Ovary (tissue), 9 donors: ENCODE results near the gene MIOS. TPM values are rescaled to one million over a fixed set of nuclear protein-coding genes. Genes with fewer than 3 reads are reported as not detected.

ENCODE experiments used
- DNase-seq, 5 donors: peaks; one replicate each; pipeline ENCODE4 v3.0.0-alpha.2; 2019 to 2020
- H3K27ac ChIP-seq, 2 donors: fragments of 200-600 bp; one replicate each; pipeline versions ENCODE4 v1.5.1 to v1.8.0; 2019 to 2022
- H3K27me3 ChIP-seq: fragments of 200-600 bp; one replicate; pipeline ENCODE4 v1.8.0; 2022
- H3K36me3 ChIP-seq: fragments of 200-600 bp; sonication (generic); one replicate; pipeline ENCODE4 v1.5.1; 2019
- H3K4me1 ChIP-seq: one replicate; pipeline ENCODE4 v1.8.1; 2013; ENCODE audit warnings: mild to moderate bottlenecking, moderate library complexity; ENCODE audit not compliant: insufficient read depth
- H3K4me3 ChIP-seq: fragments of 200-600 bp; sonication (generic); one replicate; pipeline ENCODE4 v1.5.1; 2017
- H3K9me3 ChIP-seq, 2 donors: fragments of 200-600 bp in 1 of 2; sonication (generic) in 1 of 2; one replicate each; pipeline versions ENCODE4 v1.5.1 to v1.8.1; 2013 to 2019; ENCODE audit warnings: mild to moderate bottlenecking in 1 of 2, moderate library complexity in 1 of 2
- CTCF ChIP-seq, 3 donors: fragments of 450-650 bp in 2 of 3; fragments of 200-600 bp in 1 of 3; IDR thresholded peaks; one replicate each; pipeline versions ENCODE4 v1.5.1 to v1.8.0; 2016 to 2022; ENCODE audit warnings: antibody characterized with exemption in 3 of 3, mild to moderate bottlenecking in 1 of 3
- EP300 ChIP-seq: sonication (generic); formaldehyde crosslinking; IDR thresholded peaks from one replicate; pipeline ENCODE4 v1.6.1; 2017; ENCODE audit warnings: antibody characterized with exemption
- POLR2A ChIP-seq: fragments of 450-650 bp; IDR thresholded peaks from one replicate; pipeline ENCODE4 v1.6.1; 2017; ENCODE audit warnings: antibody characterized with exemption, mild to moderate bottlenecking, moderate library complexity
- WGBS, 3 donors: extraction: QIAGEN DNeasy Blood & Tissue Kit in 1 of 3; methylation state at CpG; one replicate each; pipeline versions ENCODE4 v1.1.5 to v1.1.7; 2013 to 2017; 5-methylcytosine and 5-hydroxymethylcytosine counted together
- intact Hi-C, 4 donors: fragments of 100-400 bp; cut with DNase I; formaldehyde crosslinking; loops; one replicate each; pipeline versions ENCODE4 v1.11.0 to v1.15.1; 2022 to 2023
- polyA plus RNA-seq, 2 donors: library from polyadenylated mRNA; stranded (reverse); fragments of 200-250 nt in 1 of 2; fragments of 350-450 nt in 1 of 2; fragmentation: Illumina TruSeq in 1 of 2; extraction: RNeasy Lipid Tissue Mini Kit (QIAGEN cat#74804) in 1 of 2; gene quantifications; one replicate each; pipeline ENCODE4 v1.2.3, GENCODE V29; 2013 to 2014
- total RNA-seq, 7 donors: library from RNA; depleted of rRNA in 2 of 7; stranded (reverse); fragments of >200 nt in 2 of 7; fragmentation: NEBNext Ultra II Directional in 3 of 7; extraction: Animal tissue kit (Norgen Biotek cat#: 25700) in 3 of 7; gene quantifications; one replicate each; pipeline versions ENCODE4 v1.1.0 to v1.2.4, GENCODE V29; 2016 to 2023
- donor health status: DM: no; HTN: no; CAD: no; lungs with moderate emphysema.
- donor health status: DM: no; HTN: no; CAD: no.
- donor health status: Bipolar disorder and iron deficiency.
- donor health status: DM: yes; HTN: yes; CAD: no.
- donor health status: DM: no; HTN: no; CAD: no.
- donor health status: DM: yes; HTN: yes; CAD: no.

MIOS gene
- total and polyA plus RNA-seq, 9 donors = 11.2 to 49.2 (median 26.9) TPM

GRCh38 chr7:7639847-7640220 lies 73.2 kb downstream of the MIOS start:
- Histone ChIP-seq H3K9me3 (no peaks in the 10 kb centered on the region), H3K4me3 (peak overlapping the region; percentile 81), H3K27me3 (no peaks in the 10 kb centered on the region), H3K36me3 (no peaks in the 10 kb centered on the region), H3K27ac (peak overlapping the region; percentile 38 to 76), H3K4me1 (peaks cover 2% of the 10 kb centered on the region)
- peak in 1 of 5 donors; percentile 30 for DNase-seq
- intact Hi-C loops = no loop called here
- 0 to 1% (median 1%) methylated on average over 19 of the region's 19 CpGs for WGBS, 3 donors
- no peak for TF ChIP-seq EP300
- TF ChIP-seq CTCF (IDR thresholded peaks at IDR 0.05) = no peak
- TF ChIP-seq POLR2A = no peak

GRCh38 chr7:7640221-7641128 lies 73.8 kb downstream of the MIOS start, which contains the start of gene UMAD1:
Gene UMAD1, plus strand, starts transcription at chr7:7640752. Its CDS starts 32,620 bp downstream, at chr7:7673372.
- Histone ChIP-seq H3K4me3 (peak within 1 kb of the TSS; percentile 81), H3K27me3 (no peaks in the 10 kb centered on the region), H3K36me3 (no peaks in the 10 kb centered on the region), H3K9me3 (no peaks in the 10 kb centered on the region), H3K4me1 (peaks cover 2% of the 10 kb centered on the region), H3K27ac (peak within 1 kb of the TSS; percentile 38 to 76)
- peak; percentile 96 to 98 (median 98) for DNase-seq
- TF ChIP-seq EP300 = no peak
- TF ChIP-seq CTCF (IDR thresholded peaks at IDR 0.05) = peak in 1 of 3 donors; percentile 8
- peak; percentile 81 for TF ChIP-seq POLR2A
- intact Hi-C loops = no loop called here
- WGBS, 3 donors = 0% methylated on average over 67 to 68 of the region's 68 CpGs

GRCh38 chr7:7641129-7641663 lies 74.5 kb downstream of the MIOS start:
- peaks cover 2% of the 10 kb centered on the region for H3K4me1 ChIP-seq
- no peaks in the 10 kb centered on the region for H3K27me3 ChIP-seq
- H3K4me3 ChIP-seq = peak overlapping the region; percentile 81
- no peaks in the 10 kb centered on the region for H3K9me3 ChIP-seq
- intact Hi-C loops = no loop called here
- H3K27ac ChIP-seq = peak overlapping the region; percentile 27 to 75
- DNase-seq = peak in 2 of 5 donors; percentile 23 to 26
- TF ChIP-seq POLR2A (no peak), CTCF (IDR thresholded peaks at IDR 0.05) (no peak), EP300 (no peak)
- no peaks in the 10 kb centered on the region for H3K36me3 ChIP-seq
- 3 to 9% (median 5%) methylated on average over 22 of the region's 22 CpGs for WGBS, 3 donors

- no peak overlapping the region for H3K4me3 ChIP-seq
- WGBS, 3 donors = 88 to 93% (median 89%) methylated on average over 6 of the region's 6 CpGs
- H3K27me3 ChIP-seq = no peaks in the 10 kb centered on the region
- TF ChIP-seq CTCF (IDR thresholded peaks at IDR 0.05) (no peak), EP300 (no peak), POLR2A (no peak)
- intact Hi-C loops = no loop called here
- DNase-seq = no peak
- peaks cover 2% of the 10 kb centered on the region for H3K4me1 ChIP-seq
- H3K36me3 ChIP-seq = no peaks in the 10 kb centered on the region
- no peaks in the 10 kb centered on the region for H3K9me3 ChIP-seq
- H3K27ac ChIP-seq = no peak overlapping the region
Measured at GRCh38 chr7:7642081-7642480, 75.4 kb downstream of the MIOS start.
